Loucy (cell line): Measurements from ENCODE around the gene CLIC3.

Source experiments
- H2AFZ ChIP-seq: fragments of 200-600 bp; sonication (generic); 2 replicates; pipeline ENCODE4 v1.6.0; 2016; ENCODE audit warnings: antibody characterized with exemption, mild to moderate bottlenecking, low read length, moderate library complexity
- H3F3A ChIP-seq: fragments of 200-600 bp; 2 replicates; pipeline ENCODE4 v1.6.0; 2016; ENCODE audit warnings: antibody characterized with exemption, low read depth, mild to moderate bottlenecking
- H3K27me3 ChIP-seq: fragments of 200-600 bp; sonication (generic); 2 replicates; pipeline ENCODE4 v1.6.1; 2014; ENCODE audit warnings: low read length, mild to moderate bottlenecking; ENCODE audit not compliant: insufficient read depth, poor library complexity, severe bottlenecking
- H3K36me3 ChIP-seq: fragments of 200-600 bp; sonication (generic); 2 replicates; pipeline ENCODE4 v1.6.1; 2016; ENCODE audit warnings: low read length; ENCODE audit not compliant: insufficient read depth
- H3K4me1 ChIP-seq: fragments of 200-600 bp; sonication (generic); 2 replicates; pipeline ENCODE4 v1.5.1; 2014; ENCODE audit warnings: low read length, mild to moderate bottlenecking; ENCODE audit not compliant: insufficient read depth, poor library complexity, severe bottlenecking
- H3K4me2 ChIP-seq: fragments of 200-600 bp; sonication (generic); 2 replicates; pipeline ENCODE4 v1.6.0; 2014; ENCODE audit warnings: antibody characterized with exemption, low read length, low read depth, mild to moderate bottlenecking; ENCODE audit not compliant: poor library complexity, severe bottlenecking
- H3K4me3 ChIP-seq: fragments of 200-600 bp; sonication (generic); 2 replicates; pipeline ENCODE4 v1.5.1; 2014; ENCODE audit warnings: low read length, mild to moderate bottlenecking, mixed read lengths; ENCODE audit not compliant: poor library complexity, severe bottlenecking
- H3K79me2 ChIP-seq: fragments of 200-600 bp; sonication (generic); 2 replicates; pipeline ENCODE4 v1.6.1; 2014; ENCODE audit warnings: low read length; ENCODE audit not compliant: insufficient read depth
- H3K9ac ChIP-seq: fragments of 200-600 bp; sonication (generic); 2 replicates; pipeline ENCODE4 v1.6.0; 2014; ENCODE audit warnings: mild to moderate bottlenecking, low read depth, low read length, moderate library complexity; ENCODE audit not compliant: poor library complexity, severe bottlenecking
- H3K9me2 ChIP-seq: fragments of 200-600 bp; sonication (generic); replicated peaks from 2 replicates; pipeline ENCODE4 v1.6.1; 2016; ENCODE audit warnings: low read depth, low read length, mixed read lengths
- H3K9me3 ChIP-seq: fragments of 200-600 bp; sonication (generic); 2 replicates; pipeline ENCODE4 v1.6.1; 2014; ENCODE audit warnings: mild to moderate bottlenecking, antibody characterized with exemption, low read length, low read depth; ENCODE audit not compliant: insufficient read depth
- H4K20me1 ChIP-seq: fragments of 200-600 bp; sonication (generic); 2 replicates; pipeline ENCODE4 v1.6.0; 2014; ENCODE audit warnings: antibody characterized with exemption, low read length, mild to moderate bottlenecking; ENCODE audit not compliant: insufficient read depth, poor library complexity, severe bottlenecking
- CTCF ChIP-seq: fragments of 200-600 bp; sonication (generic); conservative IDR thresholded peaks from 2 replicates; pipeline ENCODE4 v1.5.1; 2014; ENCODE audit warnings: mild to moderate bottlenecking, antibody characterized with exemption, low read length
- EZH2phosphoT487 ChIP-seq: fragments of 200-600 bp; IDR thresholded peaks from 2 replicates; pipeline ENCODE4 v1.6.1; 2018; ENCODE audit warnings: antibody characterized with exemption, mild to moderate bottlenecking, moderate library complexity, borderline replicate concordance

The CLIC3 gene

DNA sequence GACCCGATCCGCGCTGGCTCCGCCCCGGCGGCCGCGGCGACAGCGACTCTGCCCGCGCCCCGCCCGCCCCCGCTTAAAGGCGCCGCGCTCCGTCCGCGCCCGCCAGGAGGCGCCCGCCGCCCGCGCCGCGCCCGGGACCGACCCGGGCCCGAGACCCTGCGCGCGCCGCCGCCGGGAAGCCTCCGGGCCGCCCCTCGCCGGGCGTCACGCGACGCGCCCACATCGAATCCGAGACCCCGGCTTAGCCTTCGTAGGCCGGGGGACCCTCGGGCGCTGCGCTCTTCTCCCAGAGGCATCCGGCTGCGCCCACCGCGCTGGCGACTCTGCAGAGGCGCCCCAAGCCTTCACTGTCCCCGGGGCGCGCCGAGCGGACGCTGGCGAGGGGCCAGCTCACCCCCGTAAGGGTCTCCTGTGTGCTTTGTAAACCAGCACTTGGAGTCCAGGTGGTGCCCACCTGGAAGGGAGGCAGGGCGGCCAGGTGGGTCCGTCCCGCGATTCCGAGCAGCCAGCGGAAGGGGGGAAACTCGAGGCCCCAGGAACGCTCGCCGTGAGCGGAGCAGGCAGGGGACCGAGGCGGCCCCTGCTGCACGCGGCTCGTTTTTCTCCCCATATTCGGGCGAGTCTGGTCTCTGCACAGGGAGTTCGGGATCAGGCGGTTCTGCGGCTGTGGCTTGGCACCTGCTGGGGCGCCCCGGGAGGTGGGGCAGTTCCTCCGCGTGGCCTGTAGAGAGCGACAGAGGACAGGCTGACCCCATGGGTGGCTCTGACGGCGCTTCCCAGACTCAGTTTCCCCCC, 32.1 kb upstream of the CLIC3 start:
- Histone ChIP-seq H3K9ac (peak overlapping the region; percentile 92), H3K4me1 (peaks cover 55% of the 10 kb centered on the region), H3K79me2 (peaks cover 5% of the 10 kb centered on the region; the same call in 1 of the 2 replicates), H3K9me3 (no peaks in the 10 kb centered on the region), H3K4me2 (peak overlapping the region; percentile 90), H3K27me3 (no peaks in the 10 kb centered on the region), H3F3A (peaks cover 7% of the 10 kb centered on the region; the same call in 1 of the 2 replicates), H2AFZ (peak overlapping the region; percentile 93), H4K20me1 (peaks cover 5% of the 10 kb centered on the region), H3K9me2 (no peaks in the 10 kb centered on the region), H3K36me3 (no peaks in the 10 kb centered on the region), H3K4me3 (peak overlapping the region; percentile 81)
- TF ChIP-seq EZH2phosphoT487 (no peak), CTCF (peak; percentile 45; the same call in 1 of the 2 replicates)

- Histone ChIP-seq H3K9ac (peak within 1 kb of the TSS; percentile 92), H2AFZ (peak within 1 kb of the TSS; percentile 93)
Measured at GRCh38 chr9:137027369-137028262, 31.2 kb upstream of the CLIC3 start, which contains the start of gene ABCA2. Gene ABCA2, minus strand, starts transcription at chr9:137028237. Its CDS starts 97 bp downstream, at chr9:137028140.

More at GRCh38 chr9:137027369-137028262, 31.2 kb upstream of the CLIC3 start, which contains the start of gene ABCA2:
- Histone ChIP-seq H3K9me3 (no peaks in the 10 kb centered on the region), H3K9me2 (no peaks in the 10 kb centered on the region), H3F3A (peaks cover 7% of the 10 kb centered on the region; the same call in 1 of the 2 replicates), H3K4me1 (peaks cover 50% of the 10 kb centered on the region), H3K4me3 (peak within 1 kb of the TSS; percentile 81), H3K79me2 (peaks cover 5% of the 10 kb centered on the region; the same call in 1 of the 2 replicates), H3K27me3 (no peaks in the 10 kb centered on the region), H3K36me3 (no peaks in the 10 kb centered on the region), H4K20me1 (peaks cover 5% of the 10 kb centered on the region), H3K4me2 (peak within 1 kb of the TSS; percentile 90)
- TF ChIP-seq EZH2phosphoT487 = no peak
- TF ChIP-seq CTCF = no peak
